GM19099 (cell line): ENCODE data around the gene ASTN1.

Experiments used
- POLR2A ChIP-seq: IDR thresholded peaks from 3 replicates; pipeline ENCODE4 v1.6.1; 2011; ENCODE audit warnings: low read depth; ENCODE audit not compliant: insufficient read length; ENCODE audit errors: extremely low read depth

The ASTN1 gene

GRCh38 chr1:177002891-177003290 is 161.6 kb downstream of the ASTN1 start:
- no peak for TF ChIP-seq POLR2A

GRCh38 chr1:177001556-177001955 is 163.0 kb downstream of the ASTN1 start:
- no peak for TF ChIP-seq POLR2A

- no peak for TF ChIP-seq POLR2A
These were observed 166.2 kb downstream of the ASTN1 start for GRCh38 chr1:176998183-176998795.

GRCh38 chr1:176996456-176997090 is 167.9 kb downstream of the ASTN1 start:
- no peak for TF ChIP-seq POLR2A

GRCh38 chr1:176994931-176995596 is 169.4 kb downstream of the ASTN1 start:
- no peak for TF ChIP-seq POLR2A

- TF ChIP-seq POLR2A: no peak
These were observed 170.9 kb downstream of the ASTN1 start for GRCh38 chr1:176993587-176993986.

GRCh38 chr1:176989754-176990153 is 174.8 kb downstream of the ASTN1 start:
- no peak for TF ChIP-seq POLR2A

GRCh38 chr1:176989023-176989422 is 175.5 kb downstream of the ASTN1 start:
- no peak for TF ChIP-seq POLR2A

- TF ChIP-seq POLR2A: no peak
These were observed 177.5 kb downstream of the ASTN1 start for GRCh38 chr1:176987016-176987415.

GRCh38 chr1:176983731-176984130 is 180.8 kb downstream of the ASTN1 start:
- TF ChIP-seq POLR2A: no peak

- no peak for TF ChIP-seq POLR2A
These were observed 187.7 kb downstream of the ASTN1 start for GRCh38 chr1:176976771-176977170.

- TF ChIP-seq POLR2A: no peak
These were observed 188.3 kb downstream of the ASTN1 start for GRCh38 chr1:176976225-176976624.

GRCh38 chr1:176964687-176965086 is 199.8 kb downstream of the ASTN1 start:
- no peak for TF ChIP-seq POLR2A

GRCh38 chr1:176963181-176963580 is 201.3 kb downstream of the ASTN1 start:
- no peak for TF ChIP-seq POLR2A

GRCh38 chr1:176961678-176962077 is 202.8 kb downstream of the ASTN1 start:
- TF ChIP-seq POLR2A: no peak

GRCh38 chr1:176959191-176959820 is 205.2 kb downstream of the ASTN1 start:
- TF ChIP-seq POLR2A: no peak
